Gastrocnemius medialis (tissue), 4 donors: ENCODE measurements around the gene CACNA1B. TPM values are rescaled to one million over a fixed set of nuclear protein-coding genes. Genes with fewer than 3 reads are reported as not detected.

Experiments
- ATAC-seq, 2 donors: fragments of 150-250 bp; one replicate each; pipeline ENCODE4 v1.9.1; 2016
- DNase-seq, 2 donors: peaks; one replicate each; pipeline ENCODE4 v3.0.0-alpha.2; 2019
- H3K27ac ChIP-seq, 4 donors: fragments of 200-600 bp; sonication (generic); 1 replicate in 1 of 4; 2 replicates in 3 of 4; pipeline ENCODE4 v1.5.1; 2016 to 2018; ENCODE audit warnings: mild to moderate bottlenecking in 2 of 4, moderate library complexity in 1 of 4
- H3K27me3 ChIP-seq, 3 donors: fragments of 200-600 bp; sonication (generic) in 2 of 3; 1 replicate in 1 of 3; 2 replicates in 2 of 3; pipeline versions ENCODE4 v1.5.1 to v1.6.0; 2016 to 2019; ENCODE audit warnings: mild to moderate bottlenecking in 1 of 3, moderate library complexity in 1 of 3
- H3K36me3 ChIP-seq, 2 donors: fragments of 200-600 bp; sonication (generic) in 1 of 2; one replicate each; pipeline ENCODE4 v1.5.1; 2017 to 2018
- H3K4me1 ChIP-seq, 2 donors: fragments of 200-600 bp; sonication (generic) in 1 of 2; one replicate each; pipeline ENCODE4 v1.5.1; 2016 to 2017; ENCODE audit warnings: mild to moderate bottlenecking in 2 of 2
- H3K4me3 ChIP-seq, 4 donors: fragments of 200-600 bp; sonication (generic) in 3 of 4; 1 replicate in 1 of 4; 2 replicates in 3 of 4; pipeline ENCODE4 v1.5.1; 2016 to 2019; ENCODE audit warnings: mild to moderate bottlenecking in 2 of 4
- H3K9me3 ChIP-seq, 3 donors: fragments of 200-600 bp; sonication (generic) in 2 of 3; 1 replicate in 1 of 3; 2 replicates in 2 of 3; pipeline ENCODE4 v1.5.1; 2016 to 2019
- POLR2A ChIP-seq, 2 donors: fragments of 450-650 bp; IDR thresholded peaks; one replicate each; pipeline ENCODE4 v1.6.1; 2017; ENCODE audit warnings: antibody characterized with exemption in 2 of 2, mild to moderate bottlenecking in 2 of 2, moderate library complexity in 2 of 2
- in situ Hi-C, 4 donors: fragments of 200-750 bp; cut with MboI; loops; one replicate each; pipeline versions ENCODE4 v1.15.0 to v1.8.0; 2017; ENCODE audit warnings: low sequenced_read_pairs in 4 of 4
- intact Hi-C: fragments of 100-400 bp; cut with DNase I; formaldehyde crosslinking; loops from one replicate; pipeline ENCODE4 v1.15.1; 2023; ENCODE audit warnings: low total_unique reads
- total RNA-seq, 4 donors: library from RNA; depleted of rRNA; stranded (reverse); fragments of >200 nt; gene quantifications; one replicate each; pipeline versions ENCODE4 v1.1.0 to v1.2.3, GENCODE V29; 2016
- TF ChIP-seq, protein P1 (sequence below), 5 experiments: fragments of 450-650 bp in 3 of 5; fragments of 200-600 bp in 2 of 5; sonication (generic) in 2 of 5; IDR thresholded peaks in 4 of 5; conservative IDR thresholded peaks in 1 of 5; 1 replicate in 4 of 5; 2 replicates in 1 of 5; pipeline ENCODE4 v1.5.1; 2016 to 2019; ENCODE audit warnings: antibody characterized with exemption in 5 of 5, mild to moderate bottlenecking in 3 of 5, moderate library complexity in 3 of 5

CACNA1B gene
- total RNA-seq, 4 donors from 2014 or later, result 0.07 TPM; not detected in 3

DNA sequence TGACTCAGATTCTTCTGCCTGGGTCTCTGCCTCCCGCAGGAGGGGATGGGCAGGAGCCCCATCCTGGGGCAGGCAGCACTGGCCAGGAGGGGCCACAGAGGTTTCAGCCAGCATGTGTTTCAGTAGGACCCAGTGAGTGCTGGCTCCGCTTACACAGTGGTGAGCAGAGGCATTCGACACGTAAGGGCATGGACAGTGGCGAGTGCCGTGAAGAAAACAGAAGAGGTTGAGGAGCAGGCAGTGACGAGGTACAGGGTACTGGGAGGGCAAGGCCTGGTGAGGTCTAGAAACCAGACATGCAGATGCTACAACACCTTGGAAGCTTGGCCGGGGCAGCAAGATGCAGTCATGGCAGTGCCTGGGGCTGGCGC is 41.5 kb downstream of the CACNA1B start:
- no peak overlapping the region for H3K27ac ChIP-seq
- H3K4me1 ChIP-seq, result no peaks in the 10 kb centered on the region
- H3K36me3 ChIP-seq, result no peaks in the 10 kb centered on the region
- ATAC-seq, result no peak
- in situ Hi-C loops, result no loop called here
- TF ChIP-seq POLR2A (IDR thresholded peaks at IDR 0.05), result no peak
- TF ChIP-seq, protein P1, sequence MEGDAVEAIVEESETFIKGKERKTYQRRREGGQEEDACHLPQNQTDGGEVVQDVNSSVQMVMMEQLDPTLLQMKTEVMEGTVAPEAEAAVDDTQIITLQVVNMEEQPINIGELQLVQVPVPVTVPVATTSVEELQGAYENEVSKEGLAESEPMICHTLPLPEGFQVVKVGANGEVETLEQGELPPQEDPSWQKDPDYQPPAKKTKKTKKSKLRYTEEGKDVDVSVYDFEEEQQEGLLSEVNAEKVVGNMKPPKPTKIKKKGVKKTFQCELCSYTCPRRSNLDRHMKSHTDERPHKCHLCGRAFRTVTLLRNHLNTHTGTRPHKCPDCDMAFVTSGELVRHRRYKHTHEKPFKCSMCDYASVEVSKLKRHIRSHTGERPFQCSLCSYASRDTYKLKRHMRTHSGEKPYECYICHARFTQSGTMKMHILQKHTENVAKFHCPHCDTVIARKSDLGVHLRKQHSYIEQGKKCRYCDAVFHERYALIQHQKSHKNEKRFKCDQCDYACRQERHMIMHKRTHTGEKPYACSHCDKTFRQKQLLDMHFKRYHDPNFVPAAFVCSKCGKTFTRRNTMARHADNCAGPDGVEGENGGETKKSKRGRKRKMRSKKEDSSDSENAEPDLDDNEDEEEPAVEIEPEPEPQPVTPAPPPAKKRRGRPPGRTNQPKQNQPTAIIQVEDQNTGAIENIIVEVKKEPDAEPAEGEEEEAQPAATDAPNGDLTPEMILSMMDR (IDR thresholded peaks at IDR 0.05 in 4 of 5, conservative IDR thresholded peaks at IDR 0.05 in 1 of 5), result no peak
- H3K9me3 ChIP-seq, result no peaks in the 10 kb centered on the region
- no peaks in the 10 kb centered on the region for H3K27me3 ChIP-seq
- no peak overlapping the region for H3K4me3 ChIP-seq
- no peak for DNase-seq
- intact Hi-C loops, result no loop called here

DNA sequence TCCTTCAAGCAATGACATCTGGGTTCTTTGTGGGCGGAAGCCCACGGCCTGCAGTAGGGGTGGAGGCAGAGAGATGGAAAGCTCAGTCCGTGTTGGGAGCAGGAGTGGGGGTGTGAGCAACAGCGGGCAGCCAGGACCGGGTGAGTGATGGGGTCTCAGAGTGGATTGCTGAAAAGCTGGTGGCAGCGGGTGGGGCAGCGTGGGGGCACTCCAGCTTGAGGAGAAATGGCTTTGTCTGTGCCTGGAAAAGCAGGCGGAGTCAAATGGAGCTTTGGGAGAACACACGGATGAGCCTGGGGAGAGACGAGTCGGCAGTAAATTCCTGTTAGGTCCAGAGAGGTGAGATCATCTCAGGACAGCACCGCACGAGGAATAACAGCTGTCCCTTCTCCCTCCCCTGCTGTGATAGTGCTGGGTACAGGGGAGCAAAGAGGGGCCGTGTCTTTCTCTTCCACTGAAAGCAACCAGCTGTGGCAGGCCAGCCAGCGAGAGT is 42.1 kb downstream of the CACNA1B start:
- DNase-seq, result no peak
- H3K27me3 ChIP-seq, result peaks cover 0 to 5% (median 0%) of the 10 kb centered on the region in 3 donors
- TF ChIP-seq, protein P1 (IDR thresholded peaks at IDR 0.05 in 4 of 5, conservative IDR thresholded peaks at IDR 0.05 in 1 of 5), result no peak
- TF ChIP-seq POLR2A (IDR thresholded peaks at IDR 0.05), result no peak
- no peak overlapping the region for H3K4me3 ChIP-seq
- H3K4me1 ChIP-seq, result no peaks in the 10 kb centered on the region
- in situ Hi-C loops, result no loop called here
- ATAC-seq, result no peak
- H3K9me3 ChIP-seq, result no peaks in the 10 kb centered on the region
- no peak overlapping the region for H3K27ac ChIP-seq
- intact Hi-C loops, result no loop called here
- no peaks in the 10 kb centered on the region for H3K36me3 ChIP-seq

- Histone ChIP-seq H3K9me3 (no peaks in the 10 kb centered on the region), H3K27ac (no peak overlapping the region), H3K27me3 (peaks cover 0 to 6% (median 0%) of the 10 kb centered on the region in 3 donors), H3K4me1 (no peaks in the 10 kb centered on the region), H3K36me3 (no peaks in the 10 kb centered on the region), H3K4me3 (no peak overlapping the region)
- TF ChIP-seq, protein P1 (IDR thresholded peaks at IDR 0.05 in 4 of 5, conservative IDR thresholded peaks at IDR 0.05 in 1 of 5), result no peak
- TF ChIP-seq POLR2A (IDR thresholded peaks at IDR 0.05), result no peak
- DNase-seq (no peak), ATAC-seq (no peak)
- in situ Hi-C loops (no loop called here), intact Hi-C loops (no loop called here)
Measured at GRCh38 chr9:137920753-137921152, 43.2 kb downstream of the CACNA1B start.

DNA sequence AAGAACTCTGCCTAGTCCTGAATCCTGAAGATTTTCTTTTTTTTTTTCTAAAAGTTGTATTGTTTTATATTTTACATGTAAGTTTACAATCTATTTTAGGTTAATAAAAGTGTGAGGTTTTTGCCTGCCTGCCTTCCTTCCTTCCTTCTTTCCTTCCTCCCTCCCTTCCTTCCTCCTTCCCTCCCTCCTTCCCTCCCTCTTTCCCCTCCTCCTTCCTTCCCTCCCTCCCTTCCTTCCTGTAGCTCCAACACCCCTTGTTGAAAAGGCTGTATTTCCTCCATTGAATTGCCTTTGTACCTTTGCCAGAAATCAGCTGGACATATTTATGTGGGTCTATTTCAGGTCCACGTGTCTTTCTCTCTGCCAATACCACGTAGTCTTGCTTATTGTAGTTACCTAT is 46.6 kb downstream of the CACNA1B start:
- ATAC-seq, result no peak

More for the DNA sequence above, 46.6 kb downstream of the CACNA1B start:
- no peak overlapping the region for H3K4me3 ChIP-seq
- no peaks in the 10 kb centered on the region for H3K9me3 ChIP-seq
- no peaks in the 10 kb centered on the region for H3K36me3 ChIP-seq
- H3K27me3 ChIP-seq, result peaks cover 0 to 6% (median 0%) of the 10 kb centered on the region in 3 donors
- no peaks in the 10 kb centered on the region for H3K4me1 ChIP-seq
- intact Hi-C loops (no loop called here), in situ Hi-C loops (no loop called here)
- TF ChIP-seq POLR2A (IDR thresholded peaks at IDR 0.05), result no peak
- TF ChIP-seq, protein P1 (IDR thresholded peaks at IDR 0.05 in 4 of 5, conservative IDR thresholded peaks at IDR 0.05 in 1 of 5), result no peak
- no peak overlapping the region for H3K27ac ChIP-seq
- no peak for DNase-seq
